Putamen (tissue), 1 donor: ENCODE data around the gene EXOC4.

ENCODE experiments used
- DNase-seq: peaks from one replicate; pipeline ENCODE4 v3.0.0-alpha.2; 2016; ENCODE audit warnings: low spot score

The EXOC4 gene

DNA sequence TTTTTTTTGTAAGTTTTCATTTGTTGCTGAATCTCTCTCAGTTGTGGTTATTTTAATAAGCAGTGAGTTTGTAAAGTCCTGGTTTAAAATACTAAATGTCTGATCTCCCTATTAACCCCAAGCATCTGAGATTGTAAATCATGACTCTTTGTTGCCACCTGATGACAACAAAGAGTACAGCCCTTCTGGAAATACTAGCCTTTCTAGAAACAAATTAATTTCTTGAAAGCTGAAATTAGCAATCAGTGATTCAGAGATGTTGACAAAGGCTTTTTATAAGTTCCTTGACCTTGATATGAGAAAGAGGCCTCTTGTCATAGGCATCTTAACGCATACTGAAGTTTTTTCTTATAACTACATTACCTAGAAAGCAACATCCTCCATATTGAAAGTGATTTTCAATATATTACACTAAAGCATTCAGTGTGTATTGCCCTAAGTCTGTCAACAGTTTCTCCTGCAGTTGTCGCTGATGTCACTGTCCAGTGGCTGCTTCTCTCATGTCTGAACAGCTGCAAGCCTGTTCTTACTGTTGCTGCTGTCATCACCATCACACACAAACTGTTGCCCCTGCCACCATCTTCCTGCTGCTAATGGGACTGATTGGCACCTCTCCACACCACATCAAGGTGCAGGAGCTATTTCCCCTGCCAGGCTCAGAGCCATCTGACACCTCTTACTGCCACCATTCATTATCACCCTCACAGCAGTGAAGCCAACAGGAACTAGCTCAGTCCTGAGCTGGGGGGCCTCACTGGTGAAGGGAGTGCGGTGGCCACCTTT, 779.1 kb downstream of the EXOC4 start:
- no peak for DNase-seq

DNA sequence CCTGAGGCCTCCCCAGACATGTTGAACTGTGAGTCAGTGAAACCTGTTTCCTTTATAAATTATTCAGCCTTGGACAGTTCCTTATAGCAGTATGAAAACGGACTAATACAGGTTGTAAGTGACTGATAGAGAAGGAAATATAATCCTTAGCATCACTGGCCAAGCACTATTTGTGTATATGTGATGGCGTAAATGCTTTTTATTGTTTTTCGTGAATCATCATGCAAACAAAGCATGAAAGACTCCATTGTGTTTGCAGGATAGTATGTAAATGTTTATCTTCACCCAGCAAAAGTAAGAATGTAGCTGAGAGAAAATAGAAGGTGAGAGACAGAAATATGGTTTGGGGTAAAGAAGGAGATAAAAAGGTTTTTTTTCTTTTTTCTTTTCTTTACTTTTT, 781.8 kb downstream of the EXOC4 start:
- no peak for DNase-seq

DNA sequence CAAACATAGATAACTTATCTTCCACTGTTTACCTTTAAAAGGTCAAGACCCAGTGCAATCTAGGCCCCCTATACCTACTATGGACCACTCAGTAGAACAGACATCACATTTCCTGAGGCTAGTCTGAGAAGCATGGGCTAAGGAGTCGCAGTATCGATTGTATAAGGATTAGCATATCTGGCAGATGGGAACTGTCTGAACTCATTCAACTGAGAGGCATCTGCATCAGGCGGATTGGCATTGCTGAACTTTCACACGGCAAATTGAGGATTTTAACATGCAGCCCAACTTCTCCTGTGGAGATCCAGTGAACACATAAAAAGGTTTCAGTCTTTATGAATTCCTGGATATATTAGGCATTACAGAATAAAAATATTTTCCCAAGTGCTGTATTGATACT, 785.1 kb downstream of the EXOC4 start:
- DNase-seq, result no peak

DNA sequence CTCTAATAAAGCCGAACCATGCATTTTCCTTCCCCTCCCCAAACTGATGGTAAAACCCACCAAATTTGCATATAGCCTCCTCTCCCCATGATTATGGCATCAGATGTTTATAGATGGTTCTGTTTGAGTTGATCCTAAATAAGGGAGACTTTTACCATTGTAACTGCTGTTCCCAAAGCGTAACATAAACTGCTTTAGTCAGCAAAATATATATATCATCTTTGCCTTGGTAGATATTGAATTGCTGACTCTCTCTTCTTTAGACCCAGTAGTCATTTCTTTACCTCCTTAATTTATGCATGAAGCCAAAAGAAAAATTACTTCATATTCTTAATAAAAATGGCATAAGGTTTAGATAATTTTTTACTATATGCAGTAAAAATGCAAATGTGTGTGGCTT, 788.1 kb downstream of the EXOC4 start:
- DNase-seq, result no peak

DNA sequence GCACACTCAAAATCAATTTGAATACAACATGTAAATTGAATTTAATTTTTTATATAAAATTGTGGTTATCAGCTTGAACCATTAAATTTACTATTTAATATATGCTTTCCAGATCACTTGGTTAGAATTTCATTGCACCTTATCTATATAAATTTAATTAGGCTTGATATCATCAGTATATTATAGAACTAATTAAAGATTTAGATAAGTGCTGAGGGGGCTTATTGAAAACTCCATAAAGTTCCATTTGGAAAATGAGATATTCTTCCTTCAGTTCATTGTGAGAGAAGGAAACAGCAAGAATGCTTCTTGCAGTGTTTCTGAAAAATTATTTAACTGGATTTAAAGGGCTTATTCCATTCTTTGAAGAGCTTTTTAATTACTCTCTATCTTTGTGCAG, 788.6 kb downstream of the EXOC4 start:
- no peak for DNase-seq

DNA sequence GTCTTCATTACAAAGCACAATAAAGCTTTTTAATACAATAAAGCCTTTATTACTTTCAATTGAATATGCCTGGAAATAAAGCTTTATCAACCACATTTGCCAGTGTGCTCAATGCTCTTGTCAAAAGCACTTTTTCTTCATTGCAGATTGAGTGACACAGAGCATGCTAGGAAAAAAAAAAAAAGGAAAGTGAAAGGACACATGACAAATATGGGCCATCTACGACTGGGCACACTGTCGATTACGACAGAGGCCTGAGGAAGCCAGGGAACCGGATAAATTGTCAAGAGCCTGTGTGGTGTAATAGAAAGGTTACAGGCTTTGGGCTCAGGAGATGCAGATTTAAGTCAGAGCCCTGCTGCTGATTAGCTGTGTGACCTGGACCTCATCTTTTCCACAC, 789.4 kb downstream of the EXOC4 start:
- DNase-seq, result no peak

DNA sequence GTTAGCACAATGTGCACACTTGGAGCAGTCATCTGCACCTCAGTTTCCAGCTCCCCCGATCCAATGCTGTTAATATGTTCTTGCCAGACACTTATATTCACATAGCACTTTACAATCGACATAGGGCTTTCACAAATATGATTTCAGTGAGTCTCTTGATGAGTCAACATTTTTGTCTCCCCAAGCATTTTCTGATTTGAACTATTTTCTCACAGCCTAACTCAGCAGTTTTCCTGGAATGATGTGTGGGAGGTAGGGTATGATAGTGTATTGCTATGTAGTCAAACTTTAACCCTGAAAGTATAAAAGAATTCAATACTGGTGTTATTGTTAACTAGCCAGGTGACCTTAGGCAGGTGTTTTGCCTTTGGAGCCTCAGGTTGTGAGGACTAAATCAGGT, 791.8 kb downstream of the EXOC4 start:
- peak; percentile 34 for DNase-seq

DNA sequence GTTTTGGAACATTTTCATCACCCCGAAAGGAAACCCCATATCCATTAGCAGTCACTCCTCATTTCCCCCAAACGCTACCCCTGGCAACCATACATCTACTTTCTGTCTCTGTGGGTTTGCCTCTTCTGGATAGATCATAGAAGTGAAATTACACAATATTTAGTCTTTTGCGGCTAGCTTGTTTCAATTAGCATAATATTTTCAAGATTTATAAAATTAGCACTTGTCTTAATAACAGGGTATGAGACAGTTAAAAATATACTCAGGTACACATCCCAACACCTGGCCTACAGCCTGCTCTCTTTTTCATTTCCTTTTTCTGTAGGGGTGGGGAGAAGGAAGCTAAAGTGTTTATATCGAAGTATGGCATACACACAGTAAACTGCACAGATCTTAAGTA, 792.8 kb downstream of the EXOC4 start:
- no peak for DNase-seq

DNA sequence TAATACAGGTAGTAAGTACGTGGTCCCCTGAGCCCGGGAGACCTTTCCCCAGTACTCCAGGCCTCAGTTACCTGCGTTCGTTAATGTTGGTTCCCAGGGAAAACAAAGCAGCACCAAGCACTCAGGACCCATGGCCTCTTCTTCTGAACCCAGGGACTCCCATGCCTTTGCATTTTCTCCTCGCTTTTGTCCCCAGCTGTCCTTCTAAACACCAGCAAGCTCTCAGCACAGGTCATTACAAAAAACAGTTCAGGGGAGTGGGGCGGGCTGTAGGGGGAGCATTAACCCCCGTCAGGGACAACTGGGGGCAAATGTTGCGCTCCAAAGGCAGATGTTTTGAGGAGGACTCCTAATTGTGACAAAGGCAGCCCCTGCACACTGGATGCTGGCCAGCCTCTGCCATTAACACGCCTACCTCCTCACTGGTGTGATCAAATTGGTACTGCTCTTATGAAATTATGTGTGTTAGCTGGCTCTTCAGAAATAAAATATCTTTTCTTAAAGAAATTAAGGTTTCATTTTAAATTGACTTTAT, 793.8 kb downstream of the EXOC4 start:
- no peak for DNase-seq

DNA sequence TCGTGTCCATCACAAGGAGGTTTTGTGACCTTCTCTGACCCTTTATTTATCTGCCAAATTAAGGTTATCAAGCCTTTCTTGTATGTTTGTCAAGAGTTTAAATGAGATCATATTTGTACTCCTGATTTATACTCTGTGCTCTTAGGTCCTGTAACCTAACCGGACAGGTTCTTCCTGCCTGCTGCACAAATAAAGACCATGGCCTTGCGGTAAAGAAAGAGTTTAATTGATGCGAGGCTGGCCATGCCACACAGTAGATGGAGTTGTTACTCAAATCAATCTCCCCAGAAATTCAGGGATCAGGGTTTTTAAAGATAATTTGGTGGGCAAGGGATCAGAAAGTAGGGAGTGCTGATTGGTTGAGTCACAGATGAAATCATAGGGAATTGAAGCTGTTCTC, 794.8 kb downstream of the EXOC4 start:
- no peak for DNase-seq

DNA sequence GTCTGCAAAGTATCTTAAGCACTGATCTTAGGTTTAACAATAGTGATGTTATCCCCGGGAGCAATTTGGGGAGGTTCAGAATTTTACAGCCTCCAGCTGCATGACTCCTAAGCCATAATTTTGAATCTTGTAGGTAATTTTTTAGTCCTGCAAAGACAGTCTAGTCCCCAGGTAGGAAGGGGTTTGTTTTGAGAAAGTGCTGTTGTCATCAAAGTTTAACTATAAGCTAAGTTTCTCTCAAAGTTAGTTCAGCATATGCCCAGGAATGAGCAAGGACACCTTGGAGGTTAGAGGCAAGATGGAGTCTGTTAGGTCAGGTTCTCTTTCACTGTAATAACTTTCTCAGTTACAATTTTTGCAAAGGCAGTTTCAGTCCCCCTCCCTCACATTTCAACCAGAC, 795.3 kb downstream of the EXOC4 start:
- DNase-seq, result no peak

DNA sequence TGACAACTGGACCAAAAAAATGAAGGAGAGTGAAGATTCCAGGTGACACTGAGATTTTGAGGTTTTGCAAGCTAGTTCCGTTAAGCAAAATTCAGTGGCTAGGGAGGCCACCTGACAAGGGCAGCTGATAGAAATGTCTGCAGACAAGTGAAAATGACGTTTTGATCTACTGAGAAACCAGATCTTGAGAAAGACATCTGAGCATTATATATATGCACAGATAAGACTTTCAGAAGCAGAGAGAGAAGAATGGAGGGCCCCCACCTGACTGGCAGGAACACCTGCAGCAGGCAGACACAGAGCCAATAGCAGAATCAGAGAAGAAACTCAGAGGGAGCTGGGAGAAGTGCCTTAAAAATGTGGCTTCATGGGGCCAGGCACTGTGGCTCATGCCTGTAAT, 798.1 kb downstream of the EXOC4 start:
- no peak for DNase-seq

DNA sequence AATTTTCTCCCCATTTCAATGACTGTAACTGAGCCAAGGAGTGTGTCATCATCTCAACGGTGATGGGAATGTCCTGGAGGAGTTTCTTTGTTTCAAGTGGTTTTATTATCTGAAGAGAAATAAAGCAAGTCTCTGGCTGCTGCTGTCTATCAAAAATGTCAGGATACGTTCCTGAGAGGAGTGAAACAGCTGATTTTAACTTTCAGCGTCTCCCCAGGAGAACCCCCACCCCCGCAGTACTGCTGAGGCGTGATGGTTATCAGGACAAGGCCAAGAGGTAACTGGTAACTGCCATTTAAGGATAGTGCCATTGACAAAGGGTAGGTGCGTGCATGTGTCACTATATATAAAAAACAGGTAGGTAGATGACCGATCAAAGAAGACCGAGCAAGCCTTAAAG, 803.9 kb downstream of the EXOC4 start:
- DNase-seq, result peak; percentile 7

DNA sequence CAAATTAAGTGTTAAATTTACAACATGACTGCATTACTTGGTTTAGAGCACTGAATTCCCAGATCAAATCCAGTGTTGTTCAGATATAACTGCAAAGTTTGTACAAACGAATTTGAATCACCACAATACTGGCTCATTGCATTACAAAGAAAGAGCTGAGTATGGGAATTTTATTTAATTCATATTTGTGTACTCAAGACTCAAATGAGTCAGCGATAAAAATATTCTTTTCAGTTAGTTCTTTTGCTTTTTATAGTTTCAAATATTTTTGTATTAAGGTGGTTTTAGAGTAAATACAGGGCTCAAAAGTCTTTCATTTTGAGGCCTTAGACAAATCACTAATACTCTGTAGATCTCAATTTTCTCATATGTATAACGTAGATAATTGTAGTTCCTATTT, 805.6 kb downstream of the EXOC4 start:
- DNase-seq, result no peak

DNA sequence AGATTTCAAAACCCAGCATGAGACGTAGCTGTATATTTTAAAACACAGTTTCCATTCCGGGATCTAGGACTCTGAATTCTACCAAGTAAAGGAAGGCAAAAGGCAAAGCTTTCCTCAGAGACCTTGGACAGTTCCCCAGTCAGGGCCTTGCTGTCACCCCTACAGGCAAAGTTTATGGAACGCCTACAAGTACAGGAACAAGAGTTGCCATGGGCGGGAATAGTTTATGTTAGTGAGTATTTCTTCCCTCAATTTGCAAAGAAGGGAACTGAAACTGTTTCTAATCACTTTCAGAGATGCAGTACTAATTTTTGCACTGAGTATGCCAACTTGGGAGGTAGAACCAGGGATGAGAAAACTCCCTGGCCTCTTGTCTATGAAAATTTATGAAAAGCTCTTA, 806.1 kb downstream of the EXOC4 start:
- DNase-seq, result no peak

DNA sequence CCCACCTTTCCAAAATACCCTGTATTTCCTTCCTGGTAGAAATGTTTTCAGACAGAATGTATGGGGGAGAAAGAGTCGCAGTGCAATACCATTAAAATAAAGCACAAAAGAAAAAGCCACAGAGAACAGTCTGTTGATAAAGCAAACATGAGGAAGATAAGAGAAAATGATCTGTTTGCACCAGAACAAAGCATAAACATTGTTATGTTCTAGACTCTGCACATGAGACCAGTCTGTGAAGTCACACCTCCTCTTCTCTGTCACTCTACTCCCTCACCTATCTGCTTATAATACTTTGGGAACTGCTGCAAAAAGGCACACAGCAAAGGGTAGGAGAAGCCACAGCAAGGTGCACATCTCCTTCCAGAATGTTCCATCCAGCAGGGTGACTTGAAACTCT, 807.0 kb downstream of the EXOC4 start:
- no peak for DNase-seq

DNA sequence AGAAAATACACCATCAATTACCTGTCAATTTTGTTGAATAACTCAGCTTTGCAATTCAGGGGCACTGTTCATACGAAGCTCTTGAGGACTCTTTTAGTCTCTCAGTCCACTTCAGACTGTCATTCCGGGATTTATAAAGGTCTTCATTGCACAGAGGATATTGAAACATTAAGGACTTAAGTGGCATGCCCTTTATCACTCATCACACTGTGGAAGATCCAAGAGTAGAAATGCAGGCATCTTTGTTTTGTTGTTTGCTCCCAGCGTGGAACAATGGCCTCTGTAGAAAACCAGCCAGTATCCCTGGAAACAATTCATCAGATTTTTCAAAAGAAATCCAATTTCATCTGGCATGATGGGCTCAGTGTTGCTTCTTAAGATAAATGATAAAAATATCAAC, 808.0 kb downstream of the EXOC4 start:
- no peak for DNase-seq

DNA sequence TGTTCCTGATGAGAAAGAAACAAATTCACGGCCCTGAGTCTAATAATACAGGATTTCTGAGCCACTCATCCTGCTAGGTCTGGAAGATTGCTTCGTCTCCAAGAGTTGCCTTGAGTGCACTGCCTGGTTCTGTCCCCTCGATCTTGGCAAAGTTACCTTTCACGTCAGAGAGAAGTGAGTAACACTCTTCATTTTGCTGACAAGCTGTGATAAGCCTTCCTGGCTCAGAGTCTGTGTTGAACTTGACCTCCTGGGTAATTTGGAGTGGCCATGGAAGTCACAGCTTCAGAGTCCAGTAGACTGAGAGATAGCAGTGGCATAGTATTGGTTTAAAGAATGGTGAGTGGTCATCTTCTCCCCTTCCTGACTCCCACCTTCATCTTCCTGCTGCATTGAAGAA, 809.6 kb downstream of the EXOC4 start:
- no peak for DNase-seq

DNA sequence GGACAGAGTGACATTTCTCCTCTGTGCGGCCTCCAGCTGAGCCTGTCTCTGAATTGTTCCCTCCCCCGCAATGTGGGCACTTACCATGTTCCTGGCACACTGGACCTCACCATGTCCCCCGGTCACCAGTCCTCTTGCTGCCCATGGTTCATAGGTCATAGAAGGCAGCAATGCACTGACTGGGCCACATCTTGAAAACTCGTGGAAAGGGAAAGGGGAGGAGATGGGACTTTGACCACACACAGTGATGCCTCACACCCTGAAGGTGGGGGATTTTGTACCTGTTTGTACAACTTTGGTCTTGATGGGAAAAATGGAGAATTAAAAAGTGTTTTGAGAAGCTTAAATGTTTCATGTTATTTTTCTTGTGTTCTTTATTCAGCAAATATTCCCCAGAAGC, 812.5 kb downstream of the EXOC4 start:
- DNase-seq, result no peak

DNA sequence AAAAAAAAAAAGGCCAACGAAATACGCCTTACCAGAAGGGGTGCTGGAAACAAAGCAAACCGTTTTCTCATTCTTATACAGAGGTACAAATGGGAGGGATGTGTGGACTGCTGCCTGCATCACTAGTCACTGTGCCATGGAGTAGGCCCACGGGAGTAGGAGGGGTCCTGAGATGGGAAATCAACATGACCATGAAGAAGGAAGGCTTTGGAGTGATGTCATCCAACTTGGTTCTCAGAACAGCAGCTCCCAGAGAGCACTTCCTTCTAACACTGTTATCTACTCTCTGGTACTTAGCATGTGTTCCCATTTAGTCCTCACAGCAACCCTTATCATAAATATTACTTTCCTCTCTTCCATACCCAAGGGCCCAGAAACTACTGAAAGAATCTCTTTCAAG, 814.3 kb downstream of the EXOC4 start:
- no peak for DNase-seq

DNA sequence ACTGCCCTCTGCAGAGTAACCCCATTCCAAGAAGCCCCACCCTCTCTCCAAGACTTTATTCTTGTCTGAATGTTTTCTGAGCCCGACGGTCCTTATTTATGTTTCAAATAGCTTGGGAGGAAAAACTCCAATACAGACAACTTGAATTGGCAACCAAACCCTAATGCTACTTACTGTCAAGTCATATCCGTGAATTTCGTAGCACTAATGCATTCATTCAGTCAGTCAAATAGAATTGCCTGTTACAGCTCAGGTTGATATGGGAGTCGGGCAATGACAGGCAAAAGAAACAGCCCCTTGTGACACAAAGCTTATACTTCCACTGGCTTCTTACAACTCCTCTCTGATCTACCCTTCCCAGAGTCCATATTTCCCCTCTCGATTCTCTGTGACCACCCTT, 815.8 kb downstream of the EXOC4 start:
- no peak for DNase-seq

DNA sequence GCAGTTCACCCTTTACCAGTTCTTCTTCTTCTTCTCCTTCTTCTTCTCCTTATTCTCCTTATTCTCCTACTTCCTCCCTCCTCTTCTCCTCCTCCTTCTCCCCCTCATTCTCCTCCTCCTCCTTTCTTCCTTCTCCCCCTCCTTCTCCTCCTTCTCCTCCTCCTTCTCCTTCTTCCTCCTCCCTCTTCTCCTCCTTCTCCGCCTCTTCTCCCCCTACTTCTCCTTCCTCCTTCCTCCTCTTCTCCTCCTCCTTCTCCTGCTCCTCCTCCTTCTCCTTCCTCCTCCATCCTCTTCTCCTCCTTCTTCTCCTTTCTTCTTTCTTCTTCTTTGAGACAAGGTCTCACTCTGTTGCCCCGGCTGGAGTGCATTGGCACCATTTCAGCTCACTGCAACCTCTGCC, 816.3 kb downstream of the EXOC4 start:
- no peak for DNase-seq

DNA sequence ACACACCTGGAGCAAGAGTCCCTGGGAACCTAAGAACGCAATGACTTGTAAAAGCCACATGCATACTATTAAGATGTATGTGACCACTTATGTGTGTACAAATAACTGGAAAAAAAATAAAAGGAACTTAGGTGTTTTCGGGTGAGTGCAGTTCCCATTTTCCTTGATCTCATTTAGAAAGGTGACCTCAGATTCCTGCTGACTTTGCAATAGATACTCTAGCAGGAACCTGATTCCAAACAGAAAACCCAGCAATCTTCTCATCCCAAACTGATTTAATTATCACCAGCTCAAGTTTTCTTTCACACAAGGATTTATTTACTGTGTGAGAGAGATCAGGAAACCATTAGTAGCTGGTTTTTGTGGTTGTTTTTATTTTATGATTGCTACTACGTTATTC, 817.8 kb downstream of the EXOC4 start:
- DNase-seq, result no peak
